GM23338 (cell line): ENCODE measurements around the gene MYH3.

ENCODE experiments used
- CREB1 ChIP-seq: fragments of 250-450 bp; sonication (Bioruptor Pico); IDR thresholded peaks from 2 replicates; pipeline ENCODE4 v1.5.0; 2020; ENCODE audit warnings: low read depth, mild to moderate bottlenecking, moderate library complexity
- ETS1 ChIP-seq: IDR thresholded peaks from 2 replicates; pipeline ENCODE4 v1.6.1; 2016; ENCODE audit warnings: antibody characterized with exemption
- EZH2 ChIP-seq: fragments of 200-600 bp; sonication (generic); IDR thresholded peaks from one replicate; pipeline ENCODE4 v1.8.0; 2017; ENCODE audit warnings: antibody characterized with exemption, mild to moderate bottlenecking, low read depth; ENCODE audit not compliant: unreplicated experiment
- EZH2phosphoT487 ChIP-seq: fragments of 200-600 bp; sonication (generic); IDR thresholded peaks from one replicate; pipeline ENCODE4 v1.8.1; 2018; ENCODE audit warnings: antibody characterized with exemption; ENCODE audit not compliant: unreplicated experiment
- JUNB ChIP-seq: IDR thresholded peaks from one replicate; pipeline ENCODE4 v1.6.1; 2016; ENCODE audit warnings: antibody characterized with exemption; ENCODE audit not compliant: unreplicated experiment
- NANOG ChIP-seq: IDR thresholded peaks from 2 replicates; pipeline ENCODE4 v1.6.1; 2016; ENCODE audit warnings: antibody characterized with exemption, borderline replicate concordance
- POLR2AphosphoS5 ChIP-seq: IDR thresholded peaks from 2 replicates; pipeline ENCODE4 v1.6.1; 2016; ENCODE audit warnings: antibody characterized with exemption, low read depth
- REST ChIP-seq: IDR thresholded peaks from one replicate; pipeline ENCODE4 v1.6.1; 2018; ENCODE audit warnings: antibody characterized with exemption; ENCODE audit not compliant: unreplicated experiment
- STAT1 ChIP-seq: IDR thresholded peaks from one replicate; pipeline ENCODE4 v1.6.1; 2016; ENCODE audit warnings: antibody characterized with exemption; ENCODE audit not compliant: unreplicated experiment
- ZNF114 ChIP-seq: fragments of 250-450 bp; sonication (Bioruptor Pico); IDR thresholded peaks from 2 replicates; pipeline ENCODE4 v1.5.0; 2020; ENCODE audit warnings: mild to moderate bottlenecking, moderate library complexity
- ZNF331 ChIP-seq: fragments of 250-450 bp; sonication (Bioruptor Pico); IDR thresholded peaks from 2 replicates; pipeline ENCODE4 v1.5.0; 2020; ENCODE audit warnings: low read depth, mild to moderate bottlenecking, moderate library complexity
- TF ChIP-seq, protein P1 (sequence below), 2 experiments: fragments of 200-600 bp in 1 of 2; sonication (generic) in 1 of 2; conservative IDR thresholded peaks; 2 replicates each; pipeline versions ENCODE4 v1.5.1 to v1.6.1; 2016 to 2017; ENCODE audit warnings: antibody characterized with exemption in 2 of 2, low read depth in 2 of 2, mild to moderate bottlenecking in 2 of 2, moderate library complexity in 1 of 2

- TF ChIP-seq, protein P1, sequence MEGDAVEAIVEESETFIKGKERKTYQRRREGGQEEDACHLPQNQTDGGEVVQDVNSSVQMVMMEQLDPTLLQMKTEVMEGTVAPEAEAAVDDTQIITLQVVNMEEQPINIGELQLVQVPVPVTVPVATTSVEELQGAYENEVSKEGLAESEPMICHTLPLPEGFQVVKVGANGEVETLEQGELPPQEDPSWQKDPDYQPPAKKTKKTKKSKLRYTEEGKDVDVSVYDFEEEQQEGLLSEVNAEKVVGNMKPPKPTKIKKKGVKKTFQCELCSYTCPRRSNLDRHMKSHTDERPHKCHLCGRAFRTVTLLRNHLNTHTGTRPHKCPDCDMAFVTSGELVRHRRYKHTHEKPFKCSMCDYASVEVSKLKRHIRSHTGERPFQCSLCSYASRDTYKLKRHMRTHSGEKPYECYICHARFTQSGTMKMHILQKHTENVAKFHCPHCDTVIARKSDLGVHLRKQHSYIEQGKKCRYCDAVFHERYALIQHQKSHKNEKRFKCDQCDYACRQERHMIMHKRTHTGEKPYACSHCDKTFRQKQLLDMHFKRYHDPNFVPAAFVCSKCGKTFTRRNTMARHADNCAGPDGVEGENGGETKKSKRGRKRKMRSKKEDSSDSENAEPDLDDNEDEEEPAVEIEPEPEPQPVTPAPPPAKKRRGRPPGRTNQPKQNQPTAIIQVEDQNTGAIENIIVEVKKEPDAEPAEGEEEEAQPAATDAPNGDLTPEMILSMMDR (conservative IDR thresholded peaks at IDR 0.05; ENCODE audit: low read depth in 2 of 2), result no peak
- TF ChIP-seq CREB1 (CRISPR knock-in tag) (no peak), EZH2 (no peak), STAT1 (no peak), POLR2AphosphoS5 (no peak), EZH2phosphoT487 (no peak), ZNF114 (CRISPR knock-in tag) (no peak), ETS1 (no peak), REST (no peak), NANOG (no peak), JUNB (no peak), ZNF331 (no peak)
These were observed 41.1 kb upstream of the MYH3 start for GRCh38 chr17:10698096-10698818.
